Fibroblast of skin of abdomen (primary cell): ENCODE data around the gene TTYH3. TPM values are rescaled to one million over a fixed set of nuclear protein-coding genes. Genes with fewer than 3 reads are reported as not detected.
"Not testable (repeated sequence)": the region's sequence is repeated elsewhere in the genome, so short reads cannot be mapped to it uniquely, and the experiment has no call there.

ENCODE experiments used
- DNase-seq: peaks from one replicate; pipeline ENCODE4 v3.0.0-alpha.2; 2013
- polyA plus RNA-seq, 2 experiments: library from polyadenylated mRNA; unstranded; fragments of 120-200 nt; gene quantifications; one replicate each; pipeline ENCODE4 v1.2.1, GENCODE V29; 2013; ENCODE audit not compliant: insufficient read length in 2 of 2

Gene TTYH3, protein sequence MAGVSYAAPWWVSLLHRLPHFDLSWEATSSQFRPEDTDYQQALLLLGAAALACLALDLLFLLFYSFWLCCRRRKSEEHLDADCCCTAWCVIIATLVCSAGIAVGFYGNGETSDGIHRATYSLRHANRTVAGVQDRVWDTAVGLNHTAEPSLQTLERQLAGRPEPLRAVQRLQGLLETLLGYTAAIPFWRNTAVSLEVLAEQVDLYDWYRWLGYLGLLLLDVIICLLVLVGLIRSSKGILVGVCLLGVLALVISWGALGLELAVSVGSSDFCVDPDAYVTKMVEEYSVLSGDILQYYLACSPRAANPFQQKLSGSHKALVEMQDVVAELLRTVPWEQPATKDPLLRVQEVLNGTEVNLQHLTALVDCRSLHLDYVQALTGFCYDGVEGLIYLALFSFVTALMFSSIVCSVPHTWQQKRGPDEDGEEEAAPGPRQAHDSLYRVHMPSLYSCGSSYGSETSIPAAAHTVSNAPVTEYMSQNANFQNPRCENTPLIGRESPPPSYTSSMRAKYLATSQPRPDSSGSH
- polyA plus RNA-seq (2013, experiment 1 of 2; ENCODE audit: insufficient read length), result 259 TPM
- 270 TPM for polyA plus RNA-seq (2013, experiment 2 of 2; ENCODE audit: insufficient read length)

- DNase-seq, result no peak
These were observed at the start of gene TTYH3 for GRCh38 chr7:2631946-2632732. TTYH3 (plus strand) TSS chr7:2631986; CDS start chr7:2632156, 170 bp downstream.

DNA sequence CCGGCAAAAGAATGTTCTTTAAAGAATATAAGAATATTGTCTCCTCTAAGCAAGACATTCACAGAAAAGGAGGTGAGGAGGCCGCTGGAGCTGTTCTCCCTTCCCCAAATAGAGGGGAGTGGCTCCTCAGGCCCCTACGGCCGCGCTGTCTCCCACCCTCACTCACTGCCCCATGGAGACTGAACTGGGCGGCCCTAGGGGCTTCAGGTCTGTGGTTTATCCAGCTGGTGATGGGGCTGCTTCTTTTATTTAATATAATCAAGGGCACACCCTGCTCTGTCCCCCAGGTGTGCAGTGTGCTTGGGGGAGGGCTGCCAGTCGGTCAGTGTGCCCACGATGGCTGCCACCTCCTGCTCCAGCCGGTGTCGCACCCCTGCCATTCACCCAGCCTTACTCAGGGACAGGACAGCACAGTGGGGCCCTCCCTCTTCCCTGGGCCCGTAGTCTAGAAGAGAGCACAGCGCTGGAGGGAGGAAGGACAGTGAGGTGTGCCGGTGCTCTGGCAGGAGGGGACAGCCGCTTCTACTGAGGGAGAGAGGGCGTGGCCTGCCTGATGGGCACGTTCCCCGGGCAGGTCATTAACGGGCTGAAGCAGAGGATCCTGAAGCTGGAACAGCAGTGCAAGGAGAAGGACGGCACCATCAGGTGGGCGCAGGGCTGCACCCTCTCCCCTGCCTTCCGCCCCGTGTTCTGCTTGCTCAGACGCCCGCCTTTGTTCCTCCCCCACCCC is 49.6 kb upstream of the TTYH3 start:
- DNase-seq, result no peak

GRCh38 chr7:2583798-2584580 is 47.8 kb upstream of the TTYH3 start:
- no peak for DNase-seq

DNA sequence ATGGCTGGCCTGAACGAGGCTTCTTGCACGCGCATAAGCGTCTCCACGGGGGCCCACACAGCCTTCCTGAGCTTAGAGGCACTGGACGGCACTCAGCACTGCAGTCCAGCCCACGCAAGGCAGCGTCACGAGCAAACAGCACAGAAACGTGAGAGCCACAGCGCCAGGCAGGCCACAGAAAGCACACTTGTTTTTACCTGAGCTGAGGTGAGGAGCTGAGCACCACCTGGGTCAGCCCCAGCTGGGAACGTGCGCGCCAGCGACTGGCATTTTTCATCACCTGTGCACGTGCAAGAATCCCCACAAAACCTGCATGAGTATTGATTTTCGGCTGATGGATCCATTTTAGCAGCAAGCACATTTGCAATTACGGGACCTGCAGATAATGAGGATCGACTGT is 46.3 kb upstream of the TTYH3 start:
- no peak for DNase-seq

DNA sequence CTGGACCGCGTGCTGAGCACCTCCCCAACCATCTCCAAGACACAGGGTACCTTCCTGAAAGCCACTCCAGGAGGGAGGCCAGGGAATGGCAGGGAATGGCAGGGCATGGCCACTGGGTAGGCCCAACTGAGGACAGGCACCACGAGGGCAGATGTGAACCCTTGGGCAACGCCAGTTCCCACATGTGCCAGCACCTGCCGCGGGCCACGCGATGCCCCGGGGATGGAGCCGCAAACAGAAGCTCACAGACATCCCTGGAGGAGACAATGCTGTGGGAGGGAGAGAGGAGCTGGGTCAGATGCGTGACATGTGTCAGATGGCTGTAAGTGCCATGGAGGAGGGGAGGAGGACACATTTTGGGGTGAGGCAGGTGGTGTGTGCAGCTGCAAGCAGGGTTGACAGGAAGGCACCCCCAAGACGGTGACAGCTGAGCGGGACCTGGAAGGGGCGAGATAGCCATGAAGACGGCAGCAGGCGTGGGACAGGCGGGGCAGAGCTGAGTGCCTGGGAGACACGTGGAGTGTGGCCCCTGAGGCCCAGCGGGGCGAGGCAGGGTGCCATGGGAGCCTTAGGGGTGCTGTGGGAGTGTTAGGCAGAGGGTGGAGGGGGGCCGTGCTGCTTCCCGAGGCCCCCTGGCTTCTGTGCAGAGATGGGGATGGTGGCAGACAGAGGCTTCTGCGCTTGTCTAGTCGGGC is 45.3 kb upstream of the TTYH3 start:
- no peak for DNase-seq

- no peak for DNase-seq
These were observed 44.7 kb upstream of the TTYH3 start for GRCh38 chr7:2587134-2587533.

DNA sequence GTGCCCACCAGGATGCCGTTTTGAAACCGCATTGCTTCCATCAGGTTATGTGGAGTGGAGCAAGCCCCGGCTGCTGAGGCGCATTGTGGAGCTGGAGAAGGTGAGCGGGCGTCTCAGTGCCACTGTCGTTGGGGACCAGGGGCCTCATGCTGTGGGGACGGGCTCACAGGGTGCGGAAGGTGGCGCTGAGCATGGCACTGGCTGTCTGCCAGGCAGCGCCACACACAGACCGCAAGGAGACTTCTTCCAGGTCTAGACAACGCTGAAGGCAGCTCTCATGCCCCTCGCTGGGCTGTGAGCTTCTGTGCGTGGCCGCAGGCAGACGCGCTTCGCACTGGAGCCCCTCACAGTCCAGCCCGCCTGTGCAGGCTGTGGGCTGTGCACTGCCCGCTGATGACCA is 44.0 kb upstream of the TTYH3 start:
- no peak for DNase-seq

- no peak for DNase-seq
These were observed 42.4 kb upstream of the TTYH3 start for GRCh38 chr7:2589341-2589740.

- not testable (repeated sequence) for DNase-seq
These were observed 41.8 kb upstream of the TTYH3 start for GRCh38 chr7:2589941-2590340.

DNA sequence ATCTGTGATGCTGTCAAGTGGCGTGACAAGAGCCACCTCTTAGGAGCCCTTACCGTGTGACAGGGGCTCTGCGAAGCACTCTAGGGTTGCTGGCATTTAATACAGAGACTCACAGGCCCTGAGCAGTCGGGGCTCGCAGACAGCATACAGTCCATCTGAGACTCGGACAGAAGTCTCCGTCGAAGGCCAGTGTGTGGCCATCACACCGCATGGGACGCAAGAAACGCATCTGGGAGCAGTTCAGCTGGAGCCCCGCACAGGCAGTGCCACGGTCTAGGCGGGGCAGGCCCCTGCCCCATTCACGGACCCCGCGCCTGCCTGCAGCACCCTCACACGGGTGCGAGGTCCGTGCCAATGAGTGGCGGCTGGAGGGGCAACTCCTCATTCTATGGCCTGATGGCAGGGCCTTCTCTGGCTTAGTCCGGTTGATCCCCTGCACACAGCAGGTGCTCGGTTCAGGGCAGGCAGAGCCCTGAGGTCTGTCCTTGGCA is 39.4 kb upstream of the TTYH3 start:
- DNase-seq, result no peak

GRCh38 chr7:2593036-2593727 is 38.6 kb upstream of the TTYH3 start:
- DNase-seq, result no peak

DNA sequence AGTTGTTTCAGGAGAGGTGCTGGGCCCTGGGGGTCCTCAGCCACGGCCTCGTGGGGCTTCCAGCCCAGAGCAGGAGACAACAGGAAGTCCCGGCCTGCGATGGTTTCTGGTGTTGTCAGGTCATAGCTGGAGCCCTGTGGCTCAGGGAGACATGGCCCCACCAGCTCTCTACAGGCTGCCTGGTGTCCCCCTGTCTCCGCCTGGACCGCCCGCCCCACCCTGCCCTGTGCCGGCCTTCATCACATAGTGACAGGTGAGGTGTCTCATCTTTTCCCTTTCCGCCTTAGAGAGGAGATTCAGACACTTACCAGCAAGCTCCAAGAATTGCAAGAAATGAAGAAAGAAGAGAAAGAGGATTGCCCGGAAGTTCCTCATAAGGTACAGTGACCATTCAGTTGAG is 37.2 kb upstream of the TTYH3 start:
- DNase-seq, result no peak

GRCh38 chr7:2595258-2595860 is 36.4 kb upstream of the TTYH3 start:
- no peak for DNase-seq

DNA sequence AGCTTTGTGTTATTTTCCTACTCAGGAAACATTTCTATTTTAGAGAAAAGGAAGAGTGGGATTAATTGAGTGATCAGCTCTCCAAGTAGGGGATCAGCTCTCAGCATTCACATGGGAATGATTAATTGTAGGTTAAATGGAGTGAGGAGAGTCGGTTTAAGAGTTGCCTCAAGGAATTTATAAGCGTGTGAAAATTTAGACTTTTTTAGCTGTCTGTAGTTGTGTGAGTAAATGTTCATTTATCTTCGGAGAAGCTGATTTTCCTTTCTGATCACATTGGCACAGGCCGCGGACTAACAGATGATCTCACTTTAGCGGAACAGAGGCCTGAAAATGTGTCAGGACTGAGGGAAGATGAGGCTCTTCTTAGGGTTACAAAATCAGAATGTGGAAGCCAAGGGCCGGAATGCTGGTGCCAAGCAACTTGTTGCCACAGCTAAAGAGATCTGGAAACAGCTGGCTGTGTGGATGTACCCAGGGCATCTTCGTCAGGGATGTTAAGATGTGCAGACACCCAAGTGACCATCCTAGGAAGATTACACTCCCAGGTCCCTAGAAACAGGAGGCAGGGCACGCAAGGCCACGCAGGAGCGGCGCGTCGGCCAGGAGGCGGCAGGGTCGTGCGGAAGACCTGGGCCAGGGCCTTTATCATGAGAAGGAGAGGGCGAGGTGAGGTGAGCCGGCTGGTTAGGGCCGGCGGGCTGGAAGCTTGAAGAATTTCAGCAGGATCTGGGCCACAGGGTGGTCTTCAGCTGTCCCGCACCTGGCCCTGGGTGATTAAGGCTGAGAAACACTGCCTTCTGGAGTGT is 35.1 kb upstream of the TTYH3 start:
- DNase-seq, result no peak

- DNase-seq, result no peak
These were observed 34.5 kb upstream of the TTYH3 start for GRCh38 chr7:2597273-2597640.

- no peak for DNase-seq
These were observed 33.5 kb upstream of the TTYH3 start for GRCh38 chr7:2598154-2598823.

DNA sequence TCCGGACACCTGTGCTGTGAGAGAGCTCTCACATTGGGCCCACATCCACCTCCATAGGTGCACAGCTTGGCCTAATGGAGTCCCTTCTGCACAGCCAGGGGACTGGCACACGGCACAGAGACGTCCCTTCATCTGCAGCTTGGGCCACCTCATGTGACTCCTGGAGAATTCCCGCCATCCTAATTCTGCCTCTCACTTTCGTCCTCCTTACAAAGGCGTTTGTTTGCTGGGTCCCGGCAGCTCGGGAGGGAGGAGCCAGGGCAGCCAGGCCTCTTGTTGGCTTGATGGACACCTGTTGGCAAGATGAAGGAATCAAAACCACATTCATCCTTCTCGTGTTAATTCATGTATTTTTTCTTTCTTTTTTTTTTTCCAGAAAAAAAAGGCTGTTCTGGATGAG is 30.7 kb upstream of the TTYH3 start:
- no peak for DNase-seq

DNA sequence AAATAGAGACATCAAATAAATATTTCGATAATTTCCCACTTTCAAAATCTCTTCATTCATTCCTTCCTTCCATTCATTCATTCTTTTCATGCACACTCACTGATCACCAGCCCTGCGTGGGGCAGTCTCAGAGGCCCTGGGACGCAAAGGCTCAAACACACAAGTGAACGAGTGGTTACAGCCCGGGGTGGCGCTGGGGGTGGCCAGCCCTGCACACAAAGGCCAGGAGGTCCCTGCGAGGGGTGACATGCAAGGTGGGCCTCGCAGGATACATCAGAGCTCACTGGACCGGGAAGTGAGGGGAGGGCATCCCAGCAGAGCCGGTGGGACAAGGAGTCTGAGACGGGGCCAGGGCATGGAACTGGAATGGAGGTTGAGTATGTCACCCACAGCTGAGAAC is 29.9 kb upstream of the TTYH3 start:
- DNase-seq, result no peak
